B cell (primary cell): ENCODE measurements around the gene PCBP2. TPM values are rescaled to one million over a fixed set of nuclear protein-coding genes. Genes with fewer than 3 reads are reported as not detected.
"Not testable (repeated sequence)": the region's sequence is repeated elsewhere in the genome, so short reads cannot be mapped to it uniquely, and the experiment has no call there.

Source experiments
- ATAC-seq: fragments of 200-7000 bp; cut with Tn5 transposase; one replicate; pipeline ENCODE4 v1.10.0; 2021; ENCODE audit warnings: low read depth, mild to moderate bottlenecking, moderate number of reproducible peaks, moderate library complexity
- CTCF ChIA-PET: fragments of 350-600 bp; sonication (Branson Sonifier 250); formaldehyde crosslinking; loops from one replicate; lab custom pipeline; 2021; ENCODE audit warnings: antibody characterized with exemption, inconsistent platforms; lab: Charles Lee
- POLR2A ChIA-PET: fragments of 350-600 bp; sonication (Branson Sonifier 250); formaldehyde crosslinking; loops from one replicate; lab custom pipeline; 2021; ENCODE audit warnings: antibody characterized with exemption; lab: Charles Lee
- DNase-seq: peaks from one replicate; pipeline ENCODE4 v3.0.0; 2013
- H2AFZ ChIP-seq: 2 replicates; pipeline ENCODE4 v1.6.1; 2012; ENCODE audit warnings: mild to moderate bottlenecking, low read depth, low read length; ENCODE audit not compliant: insufficient read depth, poor library complexity, severe bottlenecking
- H3K27ac ChIP-seq, 2 donors: 1 replicate in 1 of 2; 2 replicates in 1 of 2; pipeline ENCODE4 v1.5.1; 2012 to 2013; ENCODE audit warnings: low read length in 2 of 2, mild to moderate bottlenecking in 2 of 2, moderate library complexity in 1 of 2
- H3K27me3 ChIP-seq, 4 experiments: fragments of 200-600 bp in 1 of 4; sonication (generic) in 1 of 4; replicated peaks in 1 of 4; 1 replicate in 2 of 4; 2 replicates in 2 of 4; pipeline versions ENCODE4 v1.6.1 to v1.7.0; 2013 to 2016; ENCODE audit warnings: low read length in 3 of 4, mild to moderate bottlenecking in 2 of 4, mixed read lengths in 1 of 4, moderate library complexity in 1 of 4; ENCODE audit not compliant: insufficient read depth in 4 of 4, control insufficient read depth in 3 of 4; ENCODE audit errors: control extremely low read depth in 1 of 4
- H3K36me3 ChIP-seq, 2 experiments: replicated peaks in 1 of 2; 1 replicate in 1 of 2; 2 replicates in 1 of 2; pipeline versions ENCODE4 v1.6.1 to v1.7.1; 2013; ENCODE audit warnings: low read length in 1 of 2; ENCODE audit not compliant: insufficient read depth in 2 of 2, control insufficient read depth in 1 of 2; ENCODE audit errors: control extremely low read depth in 1 of 2, extremely low read depth in 1 of 2
- H3K4me1 ChIP-seq, 2 donors: fragments of 200-600 bp in 1 of 2; sonication (generic) in 1 of 2; 1 replicate in 1 of 2; 2 replicates in 1 of 2; pipeline versions ENCODE4 v1.5.1 to v1.6.1; 2013 to 2017; ENCODE audit warnings: low read length in 2 of 2; ENCODE audit not compliant: control insufficient read depth in 2 of 2, insufficient read depth in 2 of 2
- H3K4me2 ChIP-seq: replicated peaks from 2 replicates; pipeline ENCODE3; 2012; ENCODE audit warnings: mild to moderate bottlenecking, low read depth, low read length; ENCODE audit not compliant: poor library complexity, severe bottlenecking
- H3K4me3 ChIP-seq, 5 experiments: fragments of 200-600 bp in 1 of 5; sonication (generic) in 1 of 5; 1 replicate in 3 of 5; 2 replicates in 2 of 5; pipeline versions ENCODE4 v1.5.1 to v1.7.0; 2011 to 2016; ENCODE audit warnings: low read length in 4 of 5, mild to moderate bottlenecking in 4 of 5, low read depth in 2 of 5, control low read depth in 1 of 5, moderate library complexity in 1 of 5; ENCODE audit not compliant: insufficient read depth in 1 of 5; ENCODE audit errors: control extremely low read depth in 1 of 5, extremely low read depth in 1 of 5
- H3K79me2 ChIP-seq: fragments of 200-600 bp; sonication (generic); one replicate; pipeline ENCODE4 v1.6.0; 2016; ENCODE audit warnings: low read length; ENCODE audit not compliant: control insufficient read depth, insufficient read depth
- H3K9ac ChIP-seq: fragments of 200-600 bp; sonication (generic); 2 replicates; pipeline ENCODE4 v1.6.1; 2017; ENCODE audit warnings: mild to moderate bottlenecking, low read length, moderate library complexity
- H3K9me3 ChIP-seq, 3 donors: one replicate each; pipeline versions ENCODE4 v1.6.1 to v1.7.1; 2013; ENCODE audit warnings: low read length in 2 of 3; ENCODE audit not compliant: control insufficient read depth in 2 of 3, insufficient read depth in 1 of 3; ENCODE audit errors: control extremely low read depth in 1 of 3
- H4K20me1 ChIP-seq: 2 replicates; pipeline ENCODE4 v1.6.0; 2012; ENCODE audit warnings: mild to moderate bottlenecking, low read length; ENCODE audit not compliant: insufficient read depth, control insufficient read depth, poor library complexity, severe bottlenecking
- H3K27ac Mint-ChIP-seq: one replicate; pipeline ENCODE4 v1.8.0; 2021; ENCODE audit warnings: mixed read lengths
- H3K27me3 Mint-ChIP-seq: one replicate; pipeline ENCODE4 v1.8.0; 2021; ENCODE audit warnings: mixed read lengths
- H3K4me1 Mint-ChIP-seq: one replicate; pipeline ENCODE4 v1.8.0; 2021; ENCODE audit warnings: mixed read lengths
- H3K4me3 Mint-ChIP-seq: one replicate; pipeline ENCODE4 v1.8.0; 2021; ENCODE audit warnings: mixed read lengths
- H3K9me3 Mint-ChIP-seq: one replicate; pipeline ENCODE4 v1.8.0; 2022; ENCODE audit warnings: mixed read lengths; ENCODE audit not compliant: insufficient read depth
- CTCF ChIP-seq: fragments of 200-600 bp; IDR thresholded peaks from one replicate; pipeline ENCODE4 v1.8.0; 2022; ENCODE audit warnings: antibody characterized with exemption, mild to moderate bottlenecking
- EZH2 ChIP-seq: IDR thresholded peaks from 2 replicates; pipeline ENCODE4 v1.6.1; 2012; ENCODE audit warnings: borderline replicate concordance, low read depth, mild to moderate bottlenecking, moderate library complexity, low read length; ENCODE audit not compliant: insufficient read depth, poor library complexity, severe bottlenecking
- WGBS: methylation state at CpG from one replicate; pipeline ENCODE4 v1.1.5; 2013; ENCODE audit warnings: missing lambda C conversion rate; ENCODE audit not compliant: insufficient coverage; 5-methylcytosine and 5-hydroxymethylcytosine counted together
- intact Hi-C: fragments of 100-400 bp; cut with micrococcal nuclease; formaldehyde crosslinking; loops from one replicate; pipeline ENCODE4 v1.10.0; 2022
- polyA plus RNA-seq: library from polyadenylated mRNA; depleted of rRNA; stranded (reverse); fragments of >200 nt; gene quantifications from 2 replicates; pipeline ENCODE4 v1.2.3, GENCODE V29; 2012
- total RNA-seq, 2 donors: library from RNA; stranded (reverse); fragments of 120-200 nt in 1 of 2; gene quantifications; 1 replicate in 1 of 2; 2 replicates in 1 of 2; pipeline versions ENCODE4 v1.2.3 to v1.2.4, GENCODE V29; 2013 to 2022

The PCBP2 gene
- total and polyA plus RNA-seq, 2 donors (not counting 1 experiment from before 2014, with no cell fraction given) = 492 to 944 TPM

GRCh38 chr12:53443955-53444354, 7.9 kb upstream of the PCBP2 start:
- Histone ChIP-seq H3K27ac (peak overlapping the region in 1 of 2 donors; percentile 93), H3K27me3 (no peaks in the 10 kb centered on the region), H3K4me2 (peak overlapping the region; percentile 7), H3K9me3 (no peaks in the 10 kb centered on the region), H3K36me3 (peaks cover 1 to 36% of the 10 kb centered on the region in 2 experiments), H3K4me3 (no peak overlapping the region), H3K4me1 (peaks cover 21 to 25% of the 10 kb centered on the region in 2 donors), H2AFZ (no peak overlapping the region), H4K20me1 (peaks cover 46% of the 10 kb centered on the region), H3K9ac (no peak overlapping the region), H3K79me2 (peaks cover 30% of the 10 kb centered on the region)
- WGBS = no CpG with 5 or more reads among the region's 4 CpGs
- CTCF ChIA-PET = no interaction called here
- Mint-ChIP-seq H3K27ac (peak overlapping the region; percentile 73), H3K9me3 (no peaks in the 10 kb centered on the region), H3K4me1 (peaks cover 43% of the 10 kb centered on the region), H3K4me3 (peak overlapping the region; percentile 30), H3K27me3 (no peaks in the 10 kb centered on the region)
- intact Hi-C loops = loop anchor here (5.0 kb wide), 1 partner anchor 392 kb away; the partner anchor contains the start of gene TNS2
- DNase-seq = no peak
- TF ChIP-seq EZH2 (no peak), CTCF (no peak)
- no peak for ATAC-seq
- POLR2A ChIA-PET = no interaction called here

- H3K27me3 ChIP-seq, H3K9me3 Mint-ChIP-seq, DNase-seq, H3K4me2 ChIP-seq, H3K9ac ChIP-seq, H3K9me3 ChIP-seq, H2AFZ ChIP-seq, CTCF ChIA-PET, H3K27ac ChIP-seq, POLR2A ChIA-PET, H3K27me3 Mint-ChIP-seq, H3K4me3 ChIP-seq, ATAC-seq: not testable (repeated sequence)
- 98% methylated on average over 4 of the region's 11 CpGs for WGBS
- H4K20me1 ChIP-seq = peaks cover 46% of the 10 kb centered on the region
- intact Hi-C loops = loop anchor here (5.0 kb wide), 1 partner anchor 392 kb away; the partner anchor contains the start of gene TNS2
- peaks cover 30% of the 10 kb centered on the region for H3K79me2 ChIP-seq
- H3K36me3 ChIP-seq = peaks cover 1 to 36% of the 10 kb centered on the region in 2 experiments
- H3K4me1 ChIP-seq = peaks cover 21 to 25% of the 10 kb centered on the region in 2 donors
- peak overlapping the region; percentile 37 for H3K27ac Mint-ChIP-seq
- peaks cover 40% of the 10 kb centered on the region for H3K4me1 Mint-ChIP-seq
- peak overlapping the region; percentile 23 for H3K4me3 Mint-ChIP-seq
Measured at GRCh38 chr12:53444593-53445325, 7.1 kb upstream of the PCBP2 start.
